Stimulated activated CD4-positive, alpha-beta T cell treated with anti-CD3 and anti-CD28 coated beads, TNF-alpha, amount 100 ng/mL, for 24 hours (primary cell): ENCODE measurements around the gene PACRG.

Source experiments
- DNase-seq, 3 experiments: peaks; one replicate each; pipeline ENCODE4 v3.0.0-alpha.2; 2020; ENCODE audit warnings: low read depth in 3 of 3

The PACRG gene

DNA sequence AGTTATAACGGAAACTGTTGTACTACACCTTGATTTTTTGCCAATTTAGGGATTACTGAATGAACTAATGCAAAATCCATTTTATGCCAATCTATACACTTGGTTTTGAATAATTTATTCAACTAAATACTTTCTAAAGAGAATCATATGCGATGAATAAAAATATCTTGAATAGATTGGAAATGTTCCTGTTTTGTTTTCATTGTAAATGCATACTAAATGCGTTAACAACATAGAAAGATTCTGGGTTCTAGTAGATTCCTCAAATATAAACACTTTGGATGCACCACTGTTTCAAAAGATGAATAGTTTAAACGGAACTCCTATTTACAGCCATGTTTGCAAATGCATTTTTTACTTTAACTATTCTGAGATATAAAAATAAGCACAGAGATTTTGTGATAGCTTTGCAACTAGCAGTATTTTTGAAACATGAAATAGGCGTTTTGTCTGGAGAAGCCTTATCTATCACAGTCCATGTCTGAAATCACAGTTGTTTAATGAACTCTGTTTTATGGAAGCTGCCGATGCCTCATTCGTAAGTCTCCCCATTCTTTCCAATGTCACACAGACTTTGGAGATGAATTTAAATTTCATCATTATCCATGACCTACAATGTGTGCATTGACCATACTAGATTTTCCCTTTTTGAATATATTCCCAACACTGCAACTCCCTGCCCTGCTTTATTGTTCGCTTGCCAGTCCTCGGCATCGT is 409.1 kb downstream of the PACRG start:
- DNase-seq: no peak

DNA sequence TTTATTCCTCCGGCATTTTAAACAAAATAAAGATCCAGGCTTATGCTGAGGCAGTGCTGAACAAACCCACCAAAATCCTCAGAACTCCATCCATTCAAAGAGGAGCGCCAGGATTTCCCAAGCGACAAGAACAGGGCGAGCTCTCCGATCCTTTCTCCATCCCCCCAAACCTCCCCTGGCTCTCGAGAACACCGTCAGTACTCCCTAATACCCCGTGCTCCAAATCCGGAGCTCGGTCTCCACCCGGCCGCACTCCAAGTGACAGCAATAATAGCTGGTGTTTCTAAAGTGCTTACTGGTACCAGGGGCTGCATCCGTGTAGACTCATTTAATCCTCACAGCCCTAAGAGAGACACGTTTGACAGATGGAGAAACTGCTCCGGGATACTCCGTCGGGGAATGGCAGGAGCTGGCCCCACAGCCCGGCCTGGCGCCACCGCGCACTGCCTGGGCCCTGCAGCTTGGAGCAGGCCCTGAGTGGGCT is 409.7 kb downstream of the PACRG start:
- no peak for DNase-seq

DNA sequence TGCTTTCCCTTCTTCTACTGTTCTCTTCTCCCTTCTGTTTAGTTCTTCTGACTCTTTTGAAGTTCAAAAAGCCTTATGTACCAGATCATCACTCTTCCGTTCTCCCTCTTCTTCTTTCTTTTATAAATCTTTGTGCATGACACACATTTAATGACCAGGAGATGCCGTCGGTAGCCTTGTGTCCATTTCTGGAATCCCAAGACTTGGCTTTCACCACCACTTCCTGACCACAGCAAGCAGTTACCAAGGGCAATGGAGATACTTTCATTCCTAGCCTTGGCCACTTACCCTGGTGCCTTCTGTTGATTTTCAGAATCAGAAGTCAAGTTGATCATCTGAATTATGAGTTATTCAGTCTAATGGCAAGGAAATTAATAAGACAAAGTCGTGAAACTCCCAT is 418.3 kb downstream of the PACRG start:
- no peak for DNase-seq

DNA sequence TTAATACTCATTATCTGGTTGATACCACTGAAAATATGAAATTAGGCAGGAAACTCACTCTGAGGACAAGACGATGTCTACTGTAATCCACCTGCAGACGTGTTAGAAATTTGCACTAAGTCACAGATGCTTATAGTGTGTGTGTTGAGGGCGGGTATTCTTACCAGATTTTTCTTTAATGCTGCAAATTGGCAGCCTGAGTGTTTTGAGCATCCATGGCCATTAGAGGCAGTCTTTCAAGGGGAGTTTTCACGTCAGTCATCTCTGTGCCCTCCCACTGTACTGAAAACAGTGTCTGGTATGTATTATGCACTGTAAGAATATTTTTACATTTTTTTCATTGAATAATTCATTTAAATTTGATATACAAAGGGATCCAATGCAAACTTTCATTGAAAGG is 420.2 kb downstream of the PACRG start:
- DNase-seq: no peak

DNA sequence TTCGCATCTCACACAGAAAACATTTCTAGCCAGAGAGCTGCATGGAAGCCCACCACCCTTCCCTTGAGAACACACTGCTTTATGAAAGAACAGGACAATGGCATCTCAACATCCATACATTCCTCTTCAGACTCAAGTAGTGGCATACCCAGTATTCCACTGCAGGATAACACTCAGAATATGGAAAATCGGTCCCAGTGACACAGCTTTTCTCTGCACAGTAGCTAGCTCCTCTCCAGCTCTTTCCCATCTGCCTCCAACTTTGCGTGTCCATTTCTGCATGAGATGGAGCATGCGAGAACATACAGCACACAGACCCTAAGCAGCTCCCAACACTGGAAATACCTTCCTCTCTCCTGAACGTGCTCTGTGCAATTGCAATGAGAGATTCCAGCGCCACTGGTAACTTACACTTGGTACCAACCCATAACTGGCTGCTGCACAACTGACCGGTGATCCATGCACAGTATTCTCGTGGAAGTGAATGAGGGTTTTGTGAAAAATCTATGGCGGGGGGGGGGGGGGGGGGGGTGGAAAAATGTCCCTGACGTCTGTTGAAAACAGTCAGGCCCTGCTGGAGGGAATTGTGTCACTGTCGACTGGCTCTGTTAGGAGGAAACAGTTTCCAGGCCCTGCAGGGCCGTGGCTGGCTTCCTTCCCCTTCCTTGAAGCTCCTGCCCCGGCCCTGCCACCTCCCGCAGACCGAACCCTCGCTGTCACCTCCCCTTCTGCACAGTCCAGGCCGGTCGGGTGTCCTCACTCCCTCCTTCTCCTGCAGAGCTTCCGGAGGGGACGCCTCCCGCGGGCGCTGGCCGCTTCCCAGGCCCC is 420.9 kb downstream of the PACRG start:
- no peak for DNase-seq

DNA sequence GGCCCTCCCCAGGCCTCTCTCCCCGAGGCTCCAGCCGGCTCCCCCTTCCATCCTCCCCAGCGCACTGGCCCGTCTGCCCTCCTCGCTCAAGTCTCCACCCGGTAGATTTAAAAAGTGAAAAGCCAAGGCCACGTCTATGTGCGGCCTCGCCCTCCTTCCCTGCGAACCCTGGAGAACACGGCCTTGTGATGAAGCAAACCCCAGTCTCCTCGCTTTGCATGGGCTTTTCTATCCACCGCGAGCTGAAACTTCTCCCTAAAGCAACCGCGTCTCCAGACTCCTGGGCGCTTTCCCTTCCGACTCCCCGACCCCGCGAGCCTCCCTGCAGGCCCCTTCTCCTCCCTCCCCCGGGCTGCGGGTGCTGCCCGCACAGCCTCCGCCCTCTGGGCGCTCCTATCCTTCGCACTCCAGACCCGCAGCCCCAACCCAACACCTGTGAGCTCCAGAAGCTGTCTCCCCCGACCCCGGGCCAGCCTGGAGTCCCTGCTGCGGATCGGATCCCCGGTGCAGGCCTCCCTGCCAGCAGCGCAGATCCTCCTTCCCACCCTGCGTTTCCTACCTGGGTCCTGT is 421.6 kb downstream of the PACRG start:
- DNase-seq: no peak

DNA sequence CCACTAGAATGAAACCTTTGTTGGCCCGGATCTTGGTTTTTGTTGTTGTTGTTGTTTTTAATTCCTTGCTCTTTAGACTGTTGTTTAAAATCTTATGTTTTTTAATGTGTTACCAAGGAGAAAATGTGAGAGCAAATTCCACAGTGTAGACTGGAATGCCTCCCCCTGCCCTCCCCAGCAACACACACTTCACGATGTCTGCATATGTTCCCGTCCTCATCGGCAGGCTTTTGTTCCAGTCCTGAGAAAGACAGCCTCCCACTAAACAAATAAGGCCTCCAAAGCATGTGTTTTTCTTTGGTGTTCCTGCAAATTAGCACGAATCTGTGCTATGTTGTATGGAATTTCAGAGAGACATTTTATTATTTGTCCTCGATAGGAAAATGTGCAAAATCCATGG is 423.4 kb downstream of the PACRG start:
- DNase-seq: no peak

DNA sequence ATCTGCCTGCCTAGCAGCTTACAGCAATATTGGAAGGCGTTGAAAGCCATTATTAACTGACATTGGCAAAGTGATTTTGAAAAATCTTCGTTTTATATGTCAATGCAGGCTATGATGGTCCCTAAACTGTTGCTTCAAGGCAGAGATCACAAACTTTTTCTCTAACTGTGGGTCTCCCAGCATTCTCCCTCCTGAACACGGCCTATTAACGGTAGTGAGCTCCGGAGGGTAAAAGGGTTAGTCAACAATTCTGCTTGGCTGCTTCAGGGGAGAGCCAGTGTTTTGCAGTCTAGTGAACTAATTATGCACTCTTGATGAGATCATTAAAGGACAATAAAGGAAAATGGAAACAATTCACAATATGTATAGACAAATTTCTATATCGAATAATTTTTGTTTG is 424.9 kb downstream of the PACRG start:
- no peak for DNase-seq

DNA sequence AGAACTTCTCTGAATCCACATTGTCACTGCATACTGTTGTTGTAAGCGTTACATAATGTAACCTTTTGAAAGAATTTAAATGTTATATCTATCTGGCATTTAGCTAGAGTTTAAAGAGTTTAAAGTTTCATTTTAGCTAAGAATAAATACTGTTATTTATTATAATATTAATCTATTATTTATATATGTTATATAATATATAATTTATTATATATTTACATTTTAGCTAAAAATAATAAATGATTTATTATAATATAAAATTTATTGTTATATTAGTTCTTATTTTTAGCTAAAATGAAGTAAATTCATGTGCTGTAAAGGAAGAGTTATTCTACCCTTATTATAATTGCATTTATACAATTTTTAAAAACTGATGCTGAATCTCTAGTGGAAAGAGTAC is 431.3 kb downstream of the PACRG start:
- DNase-seq: no peak

DNA sequence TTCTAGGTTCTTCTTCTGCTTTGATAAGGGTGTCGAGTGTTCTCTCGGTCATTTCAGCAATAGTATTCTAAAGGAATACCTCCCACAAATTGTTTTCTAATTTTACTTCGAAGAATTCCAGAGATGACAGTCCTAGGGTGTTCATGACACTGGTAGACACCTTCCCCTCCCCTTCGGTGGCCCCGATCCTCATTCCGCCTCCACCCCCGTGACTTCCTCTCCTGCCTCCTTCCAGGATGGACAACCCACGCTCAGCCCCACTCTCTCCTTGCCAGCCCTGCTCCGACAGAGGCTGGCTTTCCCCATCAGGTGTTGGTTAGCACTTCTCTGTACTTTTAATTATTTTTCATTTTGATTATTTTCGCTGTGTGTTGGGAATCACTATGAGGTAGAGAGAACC is 431.9 kb downstream of the PACRG start:
- no peak for DNase-seq

DNA sequence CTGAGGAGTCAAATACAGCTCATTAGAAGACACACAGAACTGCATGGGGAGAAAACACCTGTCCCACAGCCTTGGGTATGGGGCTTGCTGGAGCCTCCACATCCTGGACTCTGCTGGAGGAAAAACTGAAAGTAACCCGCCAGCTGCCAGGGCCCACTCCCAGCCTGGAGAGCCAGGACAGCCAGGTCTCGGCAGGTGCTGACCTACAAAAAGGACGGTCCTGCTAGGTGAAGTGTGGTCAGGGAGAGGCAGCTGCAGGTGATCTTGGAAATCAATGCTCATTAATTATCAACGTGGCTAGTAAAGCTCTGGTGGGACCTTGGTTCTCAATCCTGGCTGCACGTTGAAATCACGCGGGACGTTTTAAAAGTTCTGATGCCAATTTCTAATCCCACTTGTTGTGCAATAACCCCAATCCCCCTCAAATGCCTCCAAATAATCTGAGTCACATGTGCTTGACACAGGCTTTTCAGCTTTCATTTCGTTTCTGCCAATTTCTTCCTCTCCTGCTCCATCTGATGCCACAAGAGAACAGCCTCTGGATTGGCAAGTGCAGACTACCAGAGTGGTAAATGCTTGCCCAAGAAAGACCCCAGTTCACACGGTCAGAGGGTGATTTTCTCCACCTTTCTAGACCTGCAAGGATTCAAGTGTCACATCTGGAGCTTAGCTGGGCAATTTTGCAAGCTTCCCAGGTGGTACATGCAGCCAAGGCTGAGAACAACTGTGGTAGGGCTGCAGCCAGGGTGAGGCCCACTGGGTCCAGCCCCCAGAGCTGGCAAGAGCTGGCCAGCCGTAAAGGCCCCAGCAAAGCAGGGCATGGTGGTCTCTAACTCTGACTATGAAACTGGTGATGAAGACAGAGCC is 434.5 kb downstream of the PACRG start:
- no peak for DNase-seq

DNA sequence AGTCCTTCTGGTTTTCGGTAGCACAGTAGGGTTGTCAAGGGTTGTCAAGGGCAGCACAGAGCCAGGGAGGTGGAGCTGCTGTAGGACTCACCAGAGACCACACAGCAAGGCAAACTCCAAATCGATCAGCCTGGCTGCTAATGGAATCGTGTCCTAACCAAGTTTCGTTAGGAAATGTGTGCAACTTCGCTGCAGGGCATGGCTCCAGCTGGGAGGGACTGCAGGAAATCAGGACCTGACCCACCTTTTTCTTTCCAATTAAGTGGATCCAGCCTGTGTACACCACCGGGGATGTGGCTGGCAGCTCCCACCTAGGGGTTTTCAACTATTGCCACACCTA is 435.1 kb downstream of the PACRG start:
- no peak for DNase-seq

DNA sequence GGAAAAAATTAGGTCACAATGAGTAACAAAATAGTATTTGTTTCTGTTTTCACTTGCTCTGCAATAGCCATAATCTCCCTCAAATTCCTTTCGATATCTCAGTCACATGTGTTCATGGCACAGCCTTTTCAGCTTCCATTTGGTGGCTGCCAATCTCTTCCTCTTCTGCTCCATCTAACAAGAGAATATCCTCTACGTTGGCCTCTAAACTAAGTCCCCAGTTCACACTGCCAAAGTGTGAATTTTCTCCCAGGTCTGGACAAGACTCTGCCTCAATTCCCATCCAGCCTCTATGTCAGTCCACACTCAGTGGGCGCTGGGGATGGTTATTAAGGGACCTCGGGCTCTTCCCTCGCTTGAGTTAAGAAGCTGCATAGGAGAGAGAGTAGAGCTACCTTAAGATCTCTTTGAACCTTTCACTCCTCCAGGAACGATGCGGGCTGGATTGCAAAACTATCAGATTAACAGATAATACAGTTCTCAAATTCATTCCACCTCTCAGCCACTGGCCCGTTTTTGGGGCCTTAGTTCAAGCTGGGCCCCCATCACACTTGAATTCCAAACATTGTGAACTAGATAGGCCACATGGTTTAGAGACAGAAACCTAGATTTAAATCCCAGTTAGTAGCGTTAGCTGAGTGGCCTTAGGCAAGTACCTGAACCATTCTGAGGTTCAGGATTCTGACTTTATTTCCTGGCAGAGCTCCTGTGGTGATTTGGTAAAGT is 436.6 kb downstream of the PACRG start:
- no peak for DNase-seq

DNA sequence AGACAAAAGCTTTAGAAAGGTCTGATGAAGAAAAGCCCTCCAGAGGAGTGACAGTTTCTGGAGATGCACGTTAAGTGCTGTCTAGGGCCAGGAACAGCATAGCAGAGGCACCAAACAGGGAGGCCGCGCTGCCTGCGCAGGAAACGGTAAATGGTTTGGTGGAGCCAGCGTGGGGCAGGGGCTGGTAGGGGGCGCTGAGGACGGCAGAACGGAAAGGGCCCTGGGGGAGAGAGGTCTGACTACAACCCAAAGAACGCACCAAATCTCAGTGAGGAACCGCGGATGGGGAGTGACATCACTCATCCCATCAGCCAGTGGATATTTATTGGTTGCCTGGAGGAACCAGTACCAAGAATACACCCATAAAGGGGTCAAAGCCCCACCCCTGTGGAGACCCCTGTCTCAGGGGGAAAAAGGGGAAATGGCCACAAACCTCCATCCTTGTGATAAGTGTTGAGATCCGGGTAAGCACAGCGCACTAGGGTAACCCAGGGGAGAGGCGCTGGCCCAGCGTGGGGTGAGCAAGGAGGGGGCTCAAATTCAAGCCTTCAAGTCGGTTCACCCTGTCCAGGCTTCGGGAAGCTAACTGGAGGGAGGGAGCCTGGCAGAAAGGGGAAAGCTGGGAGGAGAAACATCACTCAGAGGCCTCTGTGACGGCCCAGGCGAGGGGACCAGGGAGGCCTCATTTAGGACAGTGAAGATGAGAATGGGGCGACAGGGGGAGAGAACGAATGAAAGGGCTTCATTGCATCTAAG is 437.6 kb downstream of the PACRG start:
- DNase-seq: no peak

DNA sequence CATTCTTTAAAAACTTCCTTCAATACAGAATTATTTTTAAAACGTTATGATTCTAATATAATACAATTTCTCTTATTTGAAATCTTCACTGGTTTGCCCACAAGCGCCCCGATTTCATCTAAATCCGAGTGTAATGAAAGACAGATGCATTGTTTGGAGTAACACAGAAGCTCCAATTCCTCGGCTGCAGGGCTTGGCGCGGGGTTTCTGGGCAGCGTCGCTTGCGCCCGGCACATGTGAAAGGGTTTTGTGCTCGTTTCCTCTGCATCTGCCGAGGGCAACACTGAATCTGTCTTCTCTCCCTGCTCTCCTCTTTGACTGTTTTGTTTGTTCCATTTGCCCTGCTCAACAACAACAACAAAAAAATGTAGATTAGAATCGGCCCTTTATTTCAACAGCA is 438.1 kb downstream of the PACRG start:
- no peak for DNase-seq

DNA sequence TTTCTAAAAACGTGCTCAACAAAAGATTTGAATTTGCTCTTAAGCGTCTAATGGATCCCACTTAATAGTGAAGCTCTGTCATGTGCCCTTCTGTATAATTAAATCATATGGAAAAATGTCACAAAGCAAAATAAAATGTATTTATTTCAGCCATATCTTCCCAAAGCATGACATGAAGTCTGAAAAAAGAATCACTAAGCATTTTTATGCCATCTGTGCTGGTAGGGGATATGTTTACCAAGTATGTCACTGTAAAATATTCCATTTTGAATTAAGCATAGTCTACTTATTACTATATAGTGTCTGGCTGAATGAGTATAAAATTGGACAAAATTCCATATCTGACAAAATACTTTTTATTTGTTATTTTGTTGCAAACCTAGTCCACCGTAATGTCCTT is 438.7 kb downstream of the PACRG start:
- no peak for DNase-seq

DNA sequence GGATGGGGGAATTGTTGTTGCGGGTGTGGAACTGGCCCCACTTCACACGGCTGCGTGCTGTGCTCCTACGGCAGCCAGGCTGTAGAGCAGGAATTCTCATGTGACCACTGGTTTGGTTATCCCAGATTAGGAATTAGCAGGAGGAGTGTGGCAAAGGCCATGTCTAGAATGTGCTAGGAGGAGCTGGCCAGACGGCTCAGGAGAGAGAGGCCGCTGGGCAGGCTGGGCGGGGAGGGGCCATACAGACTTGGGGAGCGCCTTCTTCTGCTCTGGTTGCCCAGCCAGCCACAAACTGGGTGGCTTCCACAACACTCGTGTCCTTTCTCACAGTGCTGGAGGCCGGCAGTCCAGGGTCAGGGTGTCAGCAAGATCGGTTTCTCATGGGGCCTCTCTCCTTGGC is 441.7 kb downstream of the PACRG start:
- DNase-seq: no peak

DNA sequence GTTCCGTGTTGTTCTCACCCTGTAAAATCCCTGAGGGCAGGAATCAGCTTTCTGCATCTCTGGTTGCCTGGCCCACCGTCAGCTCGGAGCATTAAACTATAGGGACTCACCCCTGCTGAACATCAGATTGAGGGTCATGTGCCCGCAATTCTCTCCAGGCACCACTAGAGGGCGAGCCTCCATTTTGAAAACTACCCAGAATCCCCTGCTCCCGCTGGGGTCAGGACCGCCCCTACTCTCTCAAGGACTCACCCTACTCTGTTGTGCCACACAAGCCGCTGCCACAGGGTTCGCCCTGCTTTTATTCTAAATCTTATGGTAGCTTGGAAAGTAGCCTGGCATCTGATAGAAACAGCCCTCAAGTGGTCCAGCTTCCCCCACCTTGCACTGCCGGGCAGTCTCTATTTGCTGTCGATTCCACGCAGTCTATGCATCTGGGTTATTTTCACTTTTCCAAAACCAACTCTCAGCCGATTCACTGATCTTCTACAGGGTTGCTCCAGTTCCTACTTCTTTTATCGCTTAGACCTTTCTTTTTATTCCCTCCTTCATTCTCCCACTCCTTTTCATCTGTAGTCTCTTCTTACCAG is 442.6 kb downstream of the PACRG start:
- DNase-seq: peak in 1 of 3 experiments; percentile 26

DNA sequence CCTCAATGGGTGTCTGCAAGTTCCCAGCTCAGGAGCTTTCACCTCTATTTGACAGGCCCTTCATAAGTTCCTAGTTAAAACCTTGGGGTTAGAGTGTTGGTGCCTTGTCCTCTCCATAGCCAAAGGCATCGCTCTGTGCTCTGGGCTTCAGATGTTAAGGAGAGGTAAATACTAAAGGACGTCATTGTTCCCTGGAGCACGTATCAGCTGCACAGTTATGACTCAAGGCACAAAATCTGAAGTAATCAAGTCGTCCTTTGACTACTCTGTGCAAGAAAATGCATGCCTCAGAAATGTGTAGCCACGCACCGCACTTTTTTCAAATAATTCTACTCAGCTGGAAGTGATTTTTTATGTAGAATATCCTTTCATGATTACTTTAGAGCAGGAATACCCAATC is 446.0 kb downstream of the PACRG start:
- DNase-seq: no peak

DNA sequence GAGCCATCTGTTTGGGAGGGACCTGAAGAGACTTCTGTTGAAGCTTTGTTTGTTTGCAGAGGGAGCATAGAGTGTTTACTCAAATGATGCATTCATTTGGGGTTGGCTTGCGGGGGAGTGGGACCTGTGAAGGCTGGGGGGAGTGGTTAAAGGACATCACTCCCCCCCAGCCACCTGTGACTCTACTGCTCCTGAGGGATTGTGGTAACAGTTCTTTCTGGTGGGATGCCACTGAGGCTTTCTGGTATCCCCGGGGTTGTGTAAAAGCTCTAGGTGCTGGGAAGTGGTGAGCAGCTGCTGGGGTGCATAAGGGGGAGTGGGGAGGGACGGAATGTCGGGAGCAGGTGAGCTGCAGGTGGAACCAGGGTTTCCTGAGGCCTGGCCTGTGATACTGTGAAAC is 447.5 kb downstream of the PACRG start:
- DNase-seq: no peak
